Loucy (cell line): ENCODE data around the gene AUNIP.

Experiments
- EZH2phosphoT487 ChIP-seq: fragments of 200-600 bp; IDR thresholded peaks from 2 replicates; pipeline ENCODE4 v1.6.1; 2018; ENCODE audit warnings: antibody characterized with exemption, mild to moderate bottlenecking, moderate library complexity, borderline replicate concordance
- TF ChIP-seq, protein P1 (sequence below): fragments of 200-600 bp; sonication (generic); conservative IDR thresholded peaks from 2 replicates; pipeline ENCODE4 v1.5.1; 2014; ENCODE audit warnings: mild to moderate bottlenecking, antibody characterized with exemption, low read length

DNA sequence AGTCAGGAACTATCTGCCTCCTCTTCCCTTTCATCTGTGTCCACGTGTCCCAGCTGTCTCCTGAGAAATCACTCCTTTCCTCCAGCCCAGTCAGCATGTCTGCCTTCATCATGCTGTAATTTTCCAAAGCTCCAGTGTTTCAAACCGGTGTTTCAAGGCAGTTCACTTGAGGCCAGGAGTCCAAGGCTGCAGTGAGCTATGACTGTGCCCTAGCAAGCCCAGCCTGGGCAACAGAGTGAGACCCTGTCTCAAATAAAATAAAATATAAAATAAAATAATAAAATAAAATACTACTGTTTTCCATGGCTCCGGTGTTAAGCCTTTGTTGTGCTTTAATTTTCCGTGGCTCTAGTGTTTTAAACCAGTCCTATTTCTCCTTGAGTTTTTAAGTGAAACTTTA, 67.1 kb downstream of the AUNIP start:
- TF ChIP-seq, protein P1, sequence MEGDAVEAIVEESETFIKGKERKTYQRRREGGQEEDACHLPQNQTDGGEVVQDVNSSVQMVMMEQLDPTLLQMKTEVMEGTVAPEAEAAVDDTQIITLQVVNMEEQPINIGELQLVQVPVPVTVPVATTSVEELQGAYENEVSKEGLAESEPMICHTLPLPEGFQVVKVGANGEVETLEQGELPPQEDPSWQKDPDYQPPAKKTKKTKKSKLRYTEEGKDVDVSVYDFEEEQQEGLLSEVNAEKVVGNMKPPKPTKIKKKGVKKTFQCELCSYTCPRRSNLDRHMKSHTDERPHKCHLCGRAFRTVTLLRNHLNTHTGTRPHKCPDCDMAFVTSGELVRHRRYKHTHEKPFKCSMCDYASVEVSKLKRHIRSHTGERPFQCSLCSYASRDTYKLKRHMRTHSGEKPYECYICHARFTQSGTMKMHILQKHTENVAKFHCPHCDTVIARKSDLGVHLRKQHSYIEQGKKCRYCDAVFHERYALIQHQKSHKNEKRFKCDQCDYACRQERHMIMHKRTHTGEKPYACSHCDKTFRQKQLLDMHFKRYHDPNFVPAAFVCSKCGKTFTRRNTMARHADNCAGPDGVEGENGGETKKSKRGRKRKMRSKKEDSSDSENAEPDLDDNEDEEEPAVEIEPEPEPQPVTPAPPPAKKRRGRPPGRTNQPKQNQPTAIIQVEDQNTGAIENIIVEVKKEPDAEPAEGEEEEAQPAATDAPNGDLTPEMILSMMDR = no peak
- no peak for TF ChIP-seq EZH2phosphoT487
